CD4-positive, alpha-beta T cell treated with Interleukin-21 for 1 hour (primary cell): ENCODE results near the gene PRKCQ.

Source experiments
- DNase-seq: peaks from one replicate; pipeline ENCODE4 v3.0.0-alpha.2; 2020

The PRKCQ gene

GRCh38 chr10:6565588-6565987, 14.5 kb downstream of the PRKCQ start:
- DNase-seq: no peak

DNA sequence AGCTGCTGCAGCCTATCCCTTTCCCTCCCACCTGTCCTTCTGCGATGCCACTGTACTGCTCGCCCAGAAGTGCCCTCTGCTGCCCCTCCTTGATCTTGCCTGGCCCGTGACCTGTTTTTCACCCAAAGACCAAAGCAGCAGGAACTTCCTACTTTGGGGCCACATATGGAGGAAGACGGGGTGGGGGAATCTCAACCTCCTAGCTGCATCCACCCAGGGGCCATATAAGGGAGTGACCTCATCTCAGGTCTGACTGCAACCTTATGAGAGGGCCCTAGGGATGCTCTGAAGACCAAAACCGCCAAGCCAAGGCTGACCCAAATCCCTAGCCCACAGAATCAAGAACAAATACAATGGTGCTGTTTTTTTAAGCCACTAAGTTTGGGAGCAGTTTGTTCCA, 15.7 kb downstream of the PRKCQ start:
- no peak for DNase-seq

GRCh38 chr10:6563731-6564130, 16.3 kb downstream of the PRKCQ start:
- DNase-seq: no peak

GRCh38 chr10:6563075-6563474, 17.0 kb downstream of the PRKCQ start:
- DNase-seq: no peak

DNA sequence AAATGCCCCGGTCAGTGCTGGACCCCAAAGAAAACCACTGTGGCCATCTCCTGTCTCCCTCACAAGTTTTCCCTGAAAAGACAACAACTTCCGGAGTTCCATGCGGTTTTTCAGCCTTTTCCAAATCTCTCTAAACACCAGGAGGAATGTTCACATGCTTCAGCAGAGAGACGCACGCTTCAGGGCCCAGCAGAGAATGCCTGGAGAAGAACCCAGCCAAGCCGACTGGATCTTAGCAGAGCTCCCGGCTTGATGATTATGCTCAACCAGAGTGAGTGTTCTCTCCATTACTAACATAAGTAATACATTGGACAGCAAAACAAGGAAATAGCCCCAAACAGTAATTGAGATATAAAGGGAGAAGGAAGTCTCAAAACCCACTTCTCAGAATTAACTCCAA, 17.9 kb downstream of the PRKCQ start:
- DNase-seq: no peak

DNA sequence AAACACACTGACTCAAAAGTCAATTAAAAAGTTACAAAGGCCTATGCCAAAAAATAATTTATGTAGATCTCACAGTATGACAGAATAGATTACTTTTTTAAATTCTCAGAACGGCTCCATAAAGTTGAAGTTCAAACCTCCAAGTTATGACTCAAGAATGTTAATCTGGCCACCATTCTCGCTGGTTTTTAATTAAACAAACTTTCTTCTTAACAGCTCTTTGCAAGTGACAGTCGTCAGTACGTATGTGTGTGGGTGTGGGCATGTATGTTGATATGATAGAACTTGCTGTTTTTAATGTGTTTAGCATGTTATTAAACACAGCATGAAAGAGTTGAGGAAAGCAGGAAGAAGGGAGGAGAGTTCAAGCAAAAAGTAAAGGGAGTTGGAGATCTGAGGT, 18.5 kb downstream of the PRKCQ start:
- DNase-seq: no peak

- no peak for DNase-seq
These were observed 21.2 kb downstream of the PRKCQ start for GRCh38 chr10:6558759-6559461.

DNA sequence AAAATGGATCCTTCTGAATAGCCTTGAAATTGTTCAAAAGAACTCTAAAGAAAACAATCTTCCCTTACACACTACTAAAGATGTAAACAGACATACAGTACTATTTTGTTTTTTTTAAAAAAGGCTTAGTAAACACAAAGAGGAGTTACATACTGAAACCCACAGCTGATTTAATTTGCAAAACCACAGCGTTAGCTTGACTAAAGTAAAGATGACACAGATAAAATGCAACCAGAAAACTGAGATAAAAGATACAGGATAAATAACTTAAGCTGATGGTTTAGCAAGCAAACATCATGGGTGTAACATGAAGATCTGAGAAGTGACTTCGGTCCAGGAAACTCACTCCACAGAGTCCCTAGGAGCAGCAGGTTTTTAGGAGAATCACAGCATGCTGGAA, 21.8 kb downstream of the PRKCQ start:
- DNase-seq: peak; percentile 65

- no peak for DNase-seq
These were observed 26.1 kb downstream of the PRKCQ start for GRCh38 chr10:6553937-6554336.

- peak; percentile 74 for DNase-seq
These were observed 36.6 kb downstream of the PRKCQ start for GRCh38 chr10:6543431-6544005.

DNA sequence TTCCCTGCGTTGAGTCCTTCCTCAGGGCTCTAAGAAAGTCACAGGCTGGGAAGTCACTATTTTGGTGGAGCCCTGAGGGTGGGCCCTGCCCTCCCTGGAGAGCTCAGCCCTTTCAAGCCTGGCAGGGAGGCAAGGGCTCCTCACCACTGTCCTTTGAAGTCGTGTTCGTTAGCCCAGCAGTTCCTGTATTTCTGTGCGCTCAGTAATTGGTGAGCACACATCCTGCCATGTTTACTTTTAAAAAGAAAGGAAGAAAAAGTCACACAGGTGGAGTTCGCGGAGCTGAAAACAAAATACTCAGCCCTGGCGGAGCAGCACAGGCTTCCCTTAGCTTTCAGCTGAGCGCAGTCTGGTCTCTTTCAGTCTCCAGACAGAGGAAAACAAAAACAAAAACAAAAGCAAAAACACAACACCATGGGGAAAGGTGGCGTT, 37.1 kb downstream of the PRKCQ start:
- DNase-seq: peak; percentile 72

- no peak for DNase-seq
These were observed 40.2 kb downstream of the PRKCQ start for GRCh38 chr10:6539833-6540232.

DNA sequence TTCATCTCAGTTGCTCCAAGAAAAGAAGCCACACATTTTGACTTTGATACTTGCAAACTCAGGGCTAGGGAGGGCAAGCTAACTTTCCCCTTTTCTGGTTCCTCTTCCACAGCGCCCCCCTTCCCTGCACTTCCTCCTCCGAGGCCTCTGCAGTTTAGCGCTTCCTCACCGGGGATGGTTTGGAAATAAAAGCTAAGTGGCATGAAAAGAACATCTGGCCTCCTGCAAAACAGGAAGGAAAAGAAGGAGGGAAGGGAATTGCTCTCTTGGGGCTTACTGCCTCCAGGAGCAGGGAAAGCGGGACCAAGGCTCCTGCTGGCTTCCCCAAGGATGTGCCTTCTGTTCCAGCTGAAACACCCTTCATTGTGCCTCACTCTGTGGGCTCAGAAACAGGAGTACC, 42.3 kb downstream of the PRKCQ start:
- DNase-seq: no peak

- DNase-seq: no peak
These were observed 44.0 kb downstream of the PRKCQ start for GRCh38 chr10:6536102-6536501.

GRCh38 chr10:6535156-6535764, 44.8 kb downstream of the PRKCQ start:
- DNase-seq: no peak

DNA sequence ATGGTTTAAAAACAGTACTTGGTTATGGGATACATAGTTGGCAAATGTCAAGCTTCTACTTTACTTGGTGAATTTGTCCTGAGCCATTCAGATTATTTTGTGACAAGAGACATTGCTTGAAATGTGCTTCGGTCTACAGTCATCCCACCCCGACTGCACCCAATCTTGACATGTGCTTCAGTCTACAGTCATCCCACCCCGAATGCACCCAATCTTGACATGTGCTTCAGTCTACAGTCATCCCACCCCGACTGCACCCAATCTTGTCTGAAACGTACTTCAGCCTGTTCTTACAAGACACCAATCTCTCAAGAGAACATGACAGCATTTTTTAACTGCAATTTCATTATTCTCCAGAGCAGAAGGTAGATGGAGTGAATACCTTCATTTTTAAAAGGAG, 47.8 kb downstream of the PRKCQ start:
- DNase-seq: no peak

GRCh38 chr10:6530966-6531365, 49.1 kb downstream of the PRKCQ start:
- DNase-seq: no peak

DNA sequence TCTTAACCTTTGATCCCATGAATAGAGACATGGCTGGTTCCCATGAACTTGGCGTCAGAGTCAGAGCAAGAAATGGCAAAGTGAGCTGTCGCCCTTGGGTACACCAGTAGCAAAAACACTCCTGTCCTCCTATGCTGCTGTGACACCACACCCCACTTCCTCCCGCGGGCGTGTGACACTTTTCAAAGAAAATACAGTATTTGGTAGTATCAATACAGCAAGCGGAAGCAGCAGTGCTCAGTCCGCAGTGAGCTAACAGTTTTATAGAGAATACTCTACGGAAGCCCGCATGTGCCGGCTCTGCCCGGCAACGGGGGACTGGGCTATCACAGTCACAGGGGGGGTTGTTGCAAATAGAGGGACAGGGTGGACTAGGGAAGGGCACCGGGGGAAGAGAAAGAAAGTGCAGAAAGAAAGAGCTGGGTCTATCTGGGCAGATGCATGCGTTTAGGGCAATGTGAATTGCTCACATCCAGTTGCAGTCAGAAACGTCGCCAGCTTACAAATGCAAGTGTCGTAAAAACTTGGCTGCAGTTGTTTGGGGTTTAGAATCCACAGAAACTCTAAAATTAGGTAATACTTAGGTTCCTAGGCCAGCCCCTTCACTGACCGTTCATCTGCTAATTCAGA, 49.8 kb downstream of the PRKCQ start:
- DNase-seq: peak; percentile 86

DNA sequence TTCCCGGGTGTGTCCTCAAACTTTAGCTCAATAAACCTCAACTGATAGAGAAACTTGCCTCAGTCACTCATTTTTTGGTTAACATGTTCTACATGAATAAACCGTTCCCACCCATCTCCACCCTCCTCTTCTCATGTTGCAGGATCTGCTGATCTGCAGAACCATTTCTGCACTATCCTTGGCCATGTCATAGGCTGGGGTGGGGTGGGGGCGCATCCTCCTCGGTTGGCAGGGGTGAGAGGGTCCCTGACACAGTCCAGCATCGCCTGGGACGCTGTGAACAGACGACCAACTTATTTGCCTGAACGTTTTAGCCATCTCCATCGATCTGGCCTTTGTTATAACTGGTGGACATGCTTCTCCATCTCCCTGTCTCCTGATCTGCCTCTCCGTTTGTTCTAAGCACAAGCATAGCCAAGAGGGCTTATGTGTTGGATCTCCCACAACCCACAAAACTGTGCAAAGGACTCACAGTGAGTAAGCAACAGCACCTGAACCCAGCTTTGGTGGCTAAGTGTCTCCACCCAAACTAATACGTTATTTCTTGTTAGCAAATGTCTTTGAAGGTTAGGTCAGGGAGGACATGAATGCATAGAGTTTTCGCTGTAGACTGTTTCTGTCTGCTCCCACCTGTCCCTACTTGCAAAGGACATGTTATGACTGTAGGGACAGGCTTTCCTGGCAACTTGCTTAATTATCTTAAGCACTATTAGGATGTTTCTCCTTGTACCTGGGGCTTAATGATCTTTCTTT, 51.7 kb downstream of the PRKCQ start:
- DNase-seq: no peak

DNA sequence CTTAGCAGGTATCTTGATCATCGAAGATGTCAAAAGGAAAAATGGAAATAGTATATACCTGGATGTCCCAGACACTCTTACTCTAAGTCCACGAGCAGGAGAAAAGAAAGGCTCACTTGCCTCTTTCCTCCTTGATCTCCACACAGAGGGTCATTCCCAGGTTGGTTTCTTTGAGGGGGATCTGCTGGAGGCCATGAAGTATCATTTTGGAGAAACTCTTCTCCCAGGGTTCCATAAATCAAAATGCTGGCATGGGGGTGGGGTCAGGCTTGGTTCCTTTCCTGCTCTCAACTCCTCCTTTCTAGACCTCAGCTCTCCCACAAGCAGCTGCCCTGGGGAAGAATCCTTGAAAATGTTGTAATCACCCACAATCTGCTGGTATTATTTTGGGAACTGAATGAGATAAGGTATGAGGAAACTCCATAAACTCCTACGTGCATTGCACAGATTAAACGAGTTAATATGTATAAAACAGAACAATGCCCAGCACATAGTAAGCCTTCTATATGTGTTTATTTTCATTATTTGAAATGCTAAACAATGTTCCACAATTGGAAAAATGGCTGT, 54.4 kb downstream of the PRKCQ start:
- no peak for DNase-seq

DNA sequence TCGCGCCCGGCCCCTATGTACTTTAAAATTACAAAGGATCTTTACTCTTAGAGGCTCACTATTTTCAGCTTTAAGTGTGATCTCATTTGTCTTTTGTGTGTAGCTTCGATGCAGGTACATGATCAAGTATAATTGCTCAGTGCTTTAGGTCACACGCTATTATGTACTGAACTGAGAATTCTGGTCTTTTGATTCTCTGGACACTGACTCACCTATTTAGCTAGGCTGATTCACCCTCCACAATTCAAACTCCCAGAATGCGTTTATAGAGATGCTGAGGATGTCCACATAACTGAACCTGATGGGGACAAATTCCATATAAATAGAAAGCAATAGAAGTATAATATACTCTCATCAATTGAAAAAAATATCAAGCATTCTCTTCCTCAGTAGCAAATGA, 57.8 kb downstream of the PRKCQ start:
- no peak for DNase-seq

- no peak for DNase-seq
These were observed 59.9 kb downstream of the PRKCQ start for GRCh38 chr10:6520138-6520537.
